Activated naive CD8-positive, alpha-beta T cell (primary cell): Measurements from ENCODE around the gene MORN4.

ENCODE experiments used
- H3K27ac Mint-ChIP-seq: one replicate; pipeline ENCODE4 v1.8.0; 2021; ENCODE audit warnings: mixed read lengths
- H3K27me3 Mint-ChIP-seq: one replicate; pipeline ENCODE4 v1.8.0; 2021; ENCODE audit warnings: mixed read lengths
- H3K36me3 Mint-ChIP-seq: one replicate; pipeline ENCODE4 v1.8.0; 2021; ENCODE audit warnings: mixed read lengths
- H3K4me1 Mint-ChIP-seq: one replicate; pipeline ENCODE4 v1.8.0; 2021; ENCODE audit warnings: low read depth, mixed read lengths
- H3K4me3 Mint-ChIP-seq: one replicate; pipeline ENCODE4 v1.8.0; 2021; ENCODE audit warnings: mild to moderate bottlenecking, mixed read lengths
- H3K9me3 Mint-ChIP-seq: one replicate; pipeline ENCODE4 v1.8.0; 2021; ENCODE audit warnings: low read depth, mixed read lengths

MORN4 gene

GRCh38 chr10:97575127-97575668, 58.1 kb downstream of the MORN4 start:
- Mint-ChIP-seq H3K27me3 (no peaks in the 10 kb centered on the region), H3K27ac (no peak overlapping the region), H3K36me3 (no peaks in the 10 kb centered on the region), H3K4me1 (no peaks in the 10 kb centered on the region), H3K4me3 (no peak overlapping the region), H3K9me3 (no peaks in the 10 kb centered on the region)

DNA sequence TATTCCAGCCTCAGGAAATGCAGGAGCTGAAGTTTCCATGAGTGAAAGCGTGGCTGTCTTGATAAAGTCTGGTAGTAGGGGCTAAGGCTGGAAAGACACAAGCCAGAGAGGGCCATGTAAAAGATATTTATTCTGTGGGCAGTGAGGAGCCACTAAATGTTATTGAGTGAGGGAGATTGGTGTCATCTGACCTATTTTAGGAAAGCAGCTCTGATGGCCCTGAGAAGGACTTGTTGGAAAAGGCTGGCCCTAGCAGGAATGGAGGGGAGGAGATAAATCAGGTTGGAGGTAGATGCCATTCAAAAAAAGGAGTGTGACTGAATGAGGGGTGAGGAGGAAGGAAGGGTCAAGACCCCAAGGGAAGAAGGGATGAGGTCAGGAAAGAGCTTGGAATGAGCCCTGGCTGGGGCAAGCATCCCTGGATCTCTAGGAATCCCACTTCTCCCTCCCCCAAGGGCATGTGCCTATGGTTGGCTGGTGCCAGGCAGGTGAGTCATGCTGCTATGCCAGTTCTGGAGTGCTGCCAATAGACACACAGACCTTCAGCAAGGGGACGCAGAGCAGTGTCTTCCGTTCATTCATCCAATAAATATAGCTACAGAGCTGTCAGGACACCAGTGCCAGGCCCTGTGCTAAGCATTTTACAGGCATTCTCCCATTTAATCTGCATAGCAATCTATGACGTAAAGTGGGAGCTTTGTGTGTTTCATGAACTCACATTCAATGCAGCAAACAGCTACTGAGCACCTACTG, 58.8 kb downstream of the MORN4 start:
- Mint-ChIP-seq H3K27me3 (no peaks in the 10 kb centered on the region), H3K9me3 (no peaks in the 10 kb centered on the region), H3K4me3 (no peak overlapping the region), H3K27ac (no peak overlapping the region), H3K36me3 (peaks cover 2% of the 10 kb centered on the region), H3K4me1 (no peaks in the 10 kb centered on the region)

GRCh38 chr10:97573672-97574071, 59.6 kb downstream of the MORN4 start:
- no peaks in the 10 kb centered on the region for H3K4me1 Mint-ChIP-seq
- H3K27ac Mint-ChIP-seq = no peak overlapping the region
- no peak overlapping the region for H3K4me3 Mint-ChIP-seq
- peaks cover 3% of the 10 kb centered on the region for H3K36me3 Mint-ChIP-seq
- no peaks in the 10 kb centered on the region for H3K9me3 Mint-ChIP-seq
- H3K27me3 Mint-ChIP-seq = no peaks in the 10 kb centered on the region

- Mint-ChIP-seq H3K27me3 (no peaks in the 10 kb centered on the region), H3K4me3 (no peak overlapping the region), H3K9me3 (no peaks in the 10 kb centered on the region), H3K27ac (no peak overlapping the region), H3K4me1 (no peaks in the 10 kb centered on the region), H3K36me3 (peaks cover 3% of the 10 kb centered on the region)
Measured at GRCh38 chr10:97573021-97573420, 60.3 kb downstream of the MORN4 start.

GRCh38 chr10:97572214-97572989, 60.9 kb downstream of the MORN4 start, which contains the start of gene ANKRD2:
Gene ANKRD2 (plus strand): TSS chr10:97572779. CDS start chr10:97572789, 10 bp downstream.
- Mint-ChIP-seq H3K36me3 (peaks cover 3% of the 10 kb centered on the region), H3K27ac (no peak within 1 kb of the TSS), H3K4me3 (no peak within 1 kb of the TSS), H3K9me3 (no peaks in the 10 kb centered on the region), H3K4me1 (no peaks in the 10 kb centered on the region), H3K27me3 (no peaks in the 10 kb centered on the region)

- Mint-ChIP-seq H3K9me3 (no peaks in the 10 kb centered on the region), H3K36me3 (peaks cover 3% of the 10 kb centered on the region), H3K4me3 (no peak overlapping the region), H3K27me3 (no peaks in the 10 kb centered on the region), H3K27ac (no peak overlapping the region), H3K4me1 (no peaks in the 10 kb centered on the region)
Measured at GRCh38 chr10:97571622-97572021, 61.7 kb downstream of the MORN4 start.

GRCh38 chr10:97570789-97571471, 62.4 kb downstream of the MORN4 start:
- Mint-ChIP-seq H3K4me1 (no peaks in the 10 kb centered on the region), H3K27ac (no peak overlapping the region), H3K36me3 (peaks cover 3% of the 10 kb centered on the region), H3K27me3 (no peaks in the 10 kb centered on the region), H3K4me3 (no peak overlapping the region), H3K9me3 (no peaks in the 10 kb centered on the region)

DNA sequence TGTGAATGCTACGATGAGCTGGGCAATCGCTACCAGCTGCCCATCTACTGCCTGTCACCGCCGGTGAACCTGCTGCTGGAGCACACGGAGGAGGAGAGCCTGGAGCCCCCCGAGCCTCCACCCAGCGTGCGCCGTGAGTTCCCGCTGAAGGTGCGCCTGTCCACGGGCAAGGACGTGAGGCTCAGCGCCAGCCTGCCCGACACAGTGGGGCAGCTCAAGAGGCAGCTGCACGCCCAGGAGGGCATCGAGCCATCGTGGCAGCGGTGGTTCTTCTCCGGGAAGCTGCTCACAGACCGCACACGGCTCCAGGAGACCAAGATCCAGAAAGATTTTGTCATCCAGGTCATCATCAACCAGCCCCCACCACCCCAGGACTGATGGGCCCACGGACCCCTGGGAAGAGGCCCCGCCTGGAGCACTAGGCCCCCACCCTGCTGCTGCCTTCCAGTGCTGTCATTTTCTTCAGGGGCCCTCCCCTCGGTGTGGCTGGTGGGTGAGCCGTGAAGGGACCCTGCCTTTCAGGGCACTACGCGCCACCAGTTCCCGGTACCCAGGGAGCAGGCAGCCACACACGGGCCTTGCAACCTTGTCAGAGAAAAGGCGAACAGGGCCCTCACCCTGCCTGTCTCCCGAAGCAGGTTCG, 63.0 kb downstream of the MORN4 start:
- Mint-ChIP-seq H3K27ac (no peak overlapping the region), H3K9me3 (no peaks in the 10 kb centered on the region), H3K4me3 (no peak overlapping the region), H3K36me3 (peaks cover 3% of the 10 kb centered on the region), H3K4me1 (no peaks in the 10 kb centered on the region), H3K27me3 (no peaks in the 10 kb centered on the region)

- H3K4me1 Mint-ChIP-seq = no peaks in the 10 kb centered on the region
- no peak overlapping the region for H3K27ac Mint-ChIP-seq
- no peaks in the 10 kb centered on the region for H3K9me3 Mint-ChIP-seq
- H3K27me3 Mint-ChIP-seq = no peaks in the 10 kb centered on the region
- H3K4me3 Mint-ChIP-seq = no peak overlapping the region
- peaks cover 3% of the 10 kb centered on the region for H3K36me3 Mint-ChIP-seq
Measured at GRCh38 chr10:97567891-97568290, 65.4 kb downstream of the MORN4 start.

DNA sequence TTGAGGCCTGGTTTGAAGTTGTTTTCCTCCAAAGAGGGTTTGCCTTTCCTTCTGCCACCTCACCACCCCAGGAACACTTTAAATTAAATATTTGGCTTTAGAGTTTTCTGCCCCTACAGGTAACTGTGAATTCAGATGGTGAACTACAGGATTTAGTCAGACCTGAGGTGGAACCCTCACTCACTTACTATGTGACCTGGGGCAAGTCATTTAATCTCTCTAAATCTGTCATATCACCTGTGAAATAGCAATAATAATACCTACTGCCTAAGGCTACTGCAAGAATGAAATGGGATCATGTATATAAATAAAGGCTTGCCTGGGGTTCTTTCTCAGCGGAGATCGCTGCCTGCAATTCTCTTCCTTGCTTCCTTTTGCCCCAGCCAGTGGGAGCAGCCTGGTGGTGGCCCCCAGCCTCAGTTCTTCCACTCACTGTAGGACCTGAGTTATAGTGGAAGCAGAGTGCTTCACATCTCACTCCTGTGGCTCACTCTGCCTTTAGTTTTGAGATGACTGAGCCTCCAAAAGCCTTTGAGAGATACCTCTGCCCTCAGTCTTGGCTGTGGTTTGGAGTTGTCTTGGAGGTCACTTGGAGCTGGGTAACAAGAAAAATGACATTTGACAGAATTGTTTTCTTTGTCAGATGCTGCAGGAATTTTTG, 66.8 kb downstream of the MORN4 start:
- Mint-ChIP-seq H3K27me3 (no peaks in the 10 kb centered on the region), H3K27ac (no peak overlapping the region), H3K4me1 (no peaks in the 10 kb centered on the region), H3K9me3 (no peaks in the 10 kb centered on the region), H3K36me3 (peaks cover 3% of the 10 kb centered on the region), H3K4me3 (no peak overlapping the region)

DNA sequence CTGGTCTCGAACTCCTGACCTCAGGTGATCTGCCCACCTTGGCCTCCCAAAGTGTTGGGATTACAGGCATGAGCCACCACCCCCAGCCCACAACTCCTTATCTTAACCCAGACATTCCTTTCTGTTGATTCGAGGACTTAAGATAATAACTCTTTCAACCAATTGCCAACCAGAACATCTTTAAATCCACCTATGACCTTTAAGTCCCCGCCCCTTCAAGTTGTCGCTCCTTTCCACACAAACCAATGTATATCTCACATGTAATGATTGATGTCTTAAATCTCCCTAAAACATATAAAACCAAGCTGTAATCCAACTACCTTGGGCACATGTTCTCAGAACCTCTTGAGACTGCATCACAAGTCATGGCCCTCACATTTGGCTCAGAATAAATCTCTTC, 68.5 kb downstream of the MORN4 start:
- Mint-ChIP-seq H3K9me3 (no peaks in the 10 kb centered on the region), H3K27me3 (no peaks in the 10 kb centered on the region), H3K27ac (no peak overlapping the region), H3K4me3 (no peak overlapping the region), H3K36me3 (peaks cover 3% of the 10 kb centered on the region), H3K4me1 (no peaks in the 10 kb centered on the region)
